Right atrium auricular region (tissue), 2 donors: ENCODE data around the gene KICS2. TPM values are rescaled to one million over a fixed set of nuclear protein-coding genes. Genes with fewer than 3 reads are reported as not detected.
A peak's percentile ranks its signal among the peaks of the same experiment; 100 is the strongest.
"Not testable (repeated sequence)": the region's sequence is repeated elsewhere in the genome, so short reads cannot be mapped to it uniquely, and the experiment has no call there.

Experiments used
- DNase-seq: peaks from one replicate; pipeline ENCODE4 v3.0.0-alpha.2; 2019; ENCODE audit warnings: low spot score
- H3K27ac ChIP-seq, 2 donors: fragments of 200-600 bp; sonication (generic); 1 replicate in 1 of 2; 2 replicates in 1 of 2; pipeline ENCODE4 v1.5.1; 2016 to 2019
- H3K27me3 ChIP-seq, 2 donors: fragments of 200-600 bp; sonication (generic); one replicate each; pipeline versions ENCODE4 v1.5.1 to v1.6.0; 2017 to 2019
- H3K36me3 ChIP-seq: fragments of 200-600 bp; sonication (generic); one replicate; pipeline ENCODE4 v1.5.1; 2016
- H3K4me1 ChIP-seq, 2 donors: fragments of 200-600 bp; sonication (generic); one replicate each; pipeline versions ENCODE4 v1.5.1 to v1.6.0; 2017 to 2019
- H3K4me3 ChIP-seq, 2 donors: fragments of 200-600 bp; sonication (generic); 1 replicate in 1 of 2; 2 replicates in 1 of 2; pipeline ENCODE4 v1.5.1; 2017 to 2019; ENCODE audit warnings: mild to moderate bottlenecking in 1 of 2, moderate library complexity in 1 of 2
- H3K9me3 ChIP-seq, 2 donors: fragments of 200-600 bp; sonication (generic); one replicate each; pipeline ENCODE4 v1.5.1; 2019
- total RNA-seq, 2 donors: library from RNA; depleted of rRNA; stranded (reverse); fragments of >200 nt; gene quantifications; one replicate each; pipeline ENCODE4 v1.1.0, GENCODE V29; 2016
- TF ChIP-seq, protein P1 (sequence below), 2 donors: fragments of 200-600 bp; sonication (generic); IDR thresholded peaks; one replicate each; pipeline ENCODE4 v1.5.1; 2019; ENCODE audit warnings: antibody characterized with exemption in 2 of 2

The KICS2 gene
- total RNA-seq, 2 donors from 2014 or later = 3.4 to 4.2 TPM

DNA sequence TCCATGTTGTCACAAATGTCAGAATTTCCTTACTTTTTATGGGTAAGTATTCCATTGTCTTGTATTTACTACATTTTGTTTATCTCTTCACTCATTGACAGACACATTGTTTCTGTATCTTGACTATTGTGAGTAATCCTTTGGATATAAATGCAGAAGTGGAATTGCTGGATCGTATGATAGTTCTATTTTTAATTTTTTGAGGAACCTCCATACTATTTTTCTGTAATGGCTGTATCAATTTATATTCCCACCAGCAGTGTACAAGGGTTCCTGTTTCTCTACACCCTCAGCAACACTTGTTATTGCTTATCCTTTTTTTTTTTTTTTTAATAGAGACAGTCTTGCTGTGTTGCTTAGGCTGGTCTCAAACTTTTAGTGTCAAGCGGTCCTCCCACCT lies 3.5 kb upstream of the KICS2 start:
- Histone ChIP-seq H3K36me3 (no peaks in the 10 kb centered on the region), H3K9me3 (no peaks in the 10 kb centered on the region), H3K4me1 (peaks cover 0 to 7% of the 10 kb centered on the region in 2 donors), H3K4me3 (no peak overlapping the region), H3K27me3 (no peaks in the 10 kb centered on the region), H3K27ac (no peak overlapping the region)
- TF ChIP-seq, protein P1, sequence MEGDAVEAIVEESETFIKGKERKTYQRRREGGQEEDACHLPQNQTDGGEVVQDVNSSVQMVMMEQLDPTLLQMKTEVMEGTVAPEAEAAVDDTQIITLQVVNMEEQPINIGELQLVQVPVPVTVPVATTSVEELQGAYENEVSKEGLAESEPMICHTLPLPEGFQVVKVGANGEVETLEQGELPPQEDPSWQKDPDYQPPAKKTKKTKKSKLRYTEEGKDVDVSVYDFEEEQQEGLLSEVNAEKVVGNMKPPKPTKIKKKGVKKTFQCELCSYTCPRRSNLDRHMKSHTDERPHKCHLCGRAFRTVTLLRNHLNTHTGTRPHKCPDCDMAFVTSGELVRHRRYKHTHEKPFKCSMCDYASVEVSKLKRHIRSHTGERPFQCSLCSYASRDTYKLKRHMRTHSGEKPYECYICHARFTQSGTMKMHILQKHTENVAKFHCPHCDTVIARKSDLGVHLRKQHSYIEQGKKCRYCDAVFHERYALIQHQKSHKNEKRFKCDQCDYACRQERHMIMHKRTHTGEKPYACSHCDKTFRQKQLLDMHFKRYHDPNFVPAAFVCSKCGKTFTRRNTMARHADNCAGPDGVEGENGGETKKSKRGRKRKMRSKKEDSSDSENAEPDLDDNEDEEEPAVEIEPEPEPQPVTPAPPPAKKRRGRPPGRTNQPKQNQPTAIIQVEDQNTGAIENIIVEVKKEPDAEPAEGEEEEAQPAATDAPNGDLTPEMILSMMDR (IDR thresholded peaks at IDR 0.05) = no peak
- no peak for DNase-seq

DNA sequence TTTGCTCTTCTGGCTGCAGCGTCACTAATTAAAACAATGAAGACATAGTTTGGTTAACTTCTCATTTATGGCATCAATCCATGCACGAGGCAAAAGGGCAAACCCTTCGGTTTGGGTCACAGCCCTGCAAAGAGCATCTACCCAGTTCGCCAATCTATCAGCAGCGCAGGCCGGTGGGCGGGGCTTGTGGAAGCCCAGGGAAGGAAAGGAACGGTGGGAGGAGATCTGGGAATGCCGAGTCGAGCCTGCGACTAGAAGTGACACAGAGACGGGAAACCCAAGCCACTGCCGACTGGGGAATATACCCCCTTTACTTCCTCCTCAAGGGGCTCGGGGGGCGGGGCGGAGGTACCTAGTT lies 466 bp downstream of the KICS2 start:
- Histone ChIP-seq H3K36me3 (no peaks in the 10 kb centered on the region), H3K4me3 (peak overlapping the region; percentile 81 to 88), H3K27me3 (no peaks in the 10 kb centered on the region), H3K4me1 (peaks cover 0 to 7% of the 10 kb centered on the region in 2 donors), H3K9me3 (no peaks in the 10 kb centered on the region), H3K27ac (peak overlapping the region; percentile 88 to 92)
- TF ChIP-seq, protein P1 (IDR thresholded peaks at IDR 0.05) = no peak
- DNase-seq = peak; percentile 92

DNA sequence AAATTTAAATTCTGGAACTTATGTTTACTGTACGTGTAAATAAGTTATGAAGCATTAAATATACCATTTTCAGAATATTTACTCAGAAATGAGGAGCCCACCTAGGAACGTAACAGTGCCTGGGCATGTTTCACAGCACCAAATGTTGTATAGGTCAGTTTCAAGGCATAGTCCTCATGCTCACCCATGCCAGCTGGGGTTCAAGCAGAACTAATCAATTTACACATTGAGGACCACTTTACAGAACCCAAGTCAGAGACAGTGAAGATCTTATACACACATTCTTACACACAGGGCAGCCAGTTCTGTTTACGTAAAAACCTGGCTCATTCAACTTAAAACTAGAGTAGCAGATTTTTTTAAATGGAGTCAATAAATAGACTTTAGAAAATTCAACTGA lies 2.0 kb downstream of the KICS2 start:
- Histone ChIP-seq H3K4me3 (no peak overlapping the region), H3K4me1 (peaks cover 0 to 7% of the 10 kb centered on the region in 2 donors), H3K27ac (no peak overlapping the region), H3K36me3 (no peaks in the 10 kb centered on the region), H3K9me3 (no peaks in the 10 kb centered on the region), H3K27me3 (no peaks in the 10 kb centered on the region)
- TF ChIP-seq, protein P1 (IDR thresholded peaks at IDR 0.05) = no peak
- no peak for DNase-seq

DNA sequence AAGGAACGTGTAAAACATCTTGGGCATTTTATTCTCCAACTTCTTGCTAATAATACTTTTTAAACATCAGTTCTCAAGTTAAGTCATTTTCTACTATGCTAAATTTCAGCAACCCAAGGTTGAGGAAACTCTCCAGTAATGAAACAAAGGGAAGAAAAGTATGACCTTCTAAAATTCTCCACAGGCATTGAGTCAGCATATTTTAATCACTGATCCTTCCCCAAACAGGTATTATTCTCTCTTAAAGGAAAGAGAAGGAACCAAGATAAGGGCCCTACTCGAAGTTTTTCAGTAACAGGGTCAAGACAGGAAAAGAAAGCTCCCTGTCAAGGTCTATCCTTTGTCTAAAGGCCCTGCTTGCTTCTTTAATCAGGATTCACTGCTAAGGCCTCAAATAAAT lies 3.0 kb downstream of the KICS2 start:
- Histone ChIP-seq H3K9me3 (no peaks in the 10 kb centered on the region), H3K4me3 (no peak overlapping the region), H3K4me1 (peaks cover 0 to 7% of the 10 kb centered on the region in 2 donors), H3K27ac (no peak overlapping the region), H3K27me3 (no peaks in the 10 kb centered on the region), H3K36me3 (no peaks in the 10 kb centered on the region)
- DNase-seq = no peak
- TF ChIP-seq, protein P1 (IDR thresholded peaks at IDR 0.05) = no peak

DNA sequence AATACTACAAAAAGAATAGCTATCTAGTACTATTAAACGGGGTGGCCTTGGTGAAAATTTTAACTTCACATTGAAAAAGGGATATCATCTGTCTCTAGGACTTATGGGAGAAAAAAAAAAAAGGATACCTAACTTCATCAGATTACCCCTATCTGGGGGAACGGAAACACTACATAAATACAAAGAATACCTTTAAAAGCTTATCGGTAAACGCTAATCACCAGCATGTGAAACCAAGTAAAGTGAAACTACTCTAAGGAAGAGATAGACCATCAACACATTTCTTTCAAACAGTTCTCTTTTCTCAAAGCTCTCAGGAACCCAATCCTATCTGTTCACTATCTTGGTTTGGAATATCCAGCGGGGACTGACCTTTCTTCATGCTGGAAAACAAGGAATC lies 3.5 kb downstream of the KICS2 start:
- Histone ChIP-seq H3K4me3 (no peak overlapping the region), H3K9me3 (no peaks in the 10 kb centered on the region), H3K36me3 (no peaks in the 10 kb centered on the region), H3K4me1 (peaks cover 0 to 7% of the 10 kb centered on the region in 2 donors), H3K27ac (no peak overlapping the region), H3K27me3 (no peaks in the 10 kb centered on the region)
- DNase-seq = no peak
- TF ChIP-seq, protein P1 (IDR thresholded peaks at IDR 0.05) = no peak

DNA sequence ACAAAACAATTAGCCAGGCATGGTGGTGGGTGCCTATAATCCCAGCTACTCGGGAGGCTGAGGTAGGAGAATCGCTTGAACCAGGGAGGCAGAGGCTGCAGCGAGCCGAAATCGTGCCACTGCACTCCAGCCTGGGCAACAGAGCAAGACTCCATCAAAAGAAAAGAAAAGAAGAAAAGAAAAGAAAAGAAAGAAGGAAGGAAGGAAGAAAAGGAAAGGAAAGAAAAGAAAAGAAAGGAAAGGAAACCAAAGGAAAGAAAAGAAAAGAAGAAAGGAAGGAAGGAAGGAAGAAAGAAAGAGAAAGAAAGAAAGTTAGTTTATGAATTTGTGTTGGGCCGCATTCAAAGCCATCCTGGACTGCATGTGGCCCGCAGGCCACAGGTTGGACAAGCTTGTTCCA lies 4.5 kb downstream of the KICS2 start:
- H3K27ac ChIP-seq, H3K27me3 ChIP-seq, DNase-seq, H3K36me3 ChIP-seq, H3K9me3 ChIP-seq, H3K4me1 ChIP-seq, H3K4me3 ChIP-seq: not testable (repeated sequence)
